Fibroblast of pulmonary artery (primary cell): Measurements from ENCODE around the gene KIAA1958.

Experiments
- DNase-seq: peaks from one replicate; pipeline ENCODE4 v3.0.0-alpha.2; 2010; ENCODE audit warnings: low read depth
- H3K4me3 ChIP-seq: replicated peaks from 2 replicates; pipeline ENCODE4 v1.5.1; 2011; ENCODE audit warnings: low read depth, mild to moderate bottlenecking, control low read depth, low read length, moderate library complexity
- TF ChIP-seq, protein P1 (sequence below): IDR thresholded peaks from 2 replicates; pipeline ENCODE4 v1.5.1; 2011; ENCODE audit warnings: mild to moderate bottlenecking, control low read depth, low read length, inconsistent platforms; ENCODE audit errors: missing control alignments

KIAA1958 gene

GRCh38 chr9:112546149-112547012 is 59.8 kb downstream of the KIAA1958 start:
- H3K4me3 ChIP-seq: no peak overlapping the region
- peak; percentile 29 for DNase-seq
- TF ChIP-seq, protein P1, sequence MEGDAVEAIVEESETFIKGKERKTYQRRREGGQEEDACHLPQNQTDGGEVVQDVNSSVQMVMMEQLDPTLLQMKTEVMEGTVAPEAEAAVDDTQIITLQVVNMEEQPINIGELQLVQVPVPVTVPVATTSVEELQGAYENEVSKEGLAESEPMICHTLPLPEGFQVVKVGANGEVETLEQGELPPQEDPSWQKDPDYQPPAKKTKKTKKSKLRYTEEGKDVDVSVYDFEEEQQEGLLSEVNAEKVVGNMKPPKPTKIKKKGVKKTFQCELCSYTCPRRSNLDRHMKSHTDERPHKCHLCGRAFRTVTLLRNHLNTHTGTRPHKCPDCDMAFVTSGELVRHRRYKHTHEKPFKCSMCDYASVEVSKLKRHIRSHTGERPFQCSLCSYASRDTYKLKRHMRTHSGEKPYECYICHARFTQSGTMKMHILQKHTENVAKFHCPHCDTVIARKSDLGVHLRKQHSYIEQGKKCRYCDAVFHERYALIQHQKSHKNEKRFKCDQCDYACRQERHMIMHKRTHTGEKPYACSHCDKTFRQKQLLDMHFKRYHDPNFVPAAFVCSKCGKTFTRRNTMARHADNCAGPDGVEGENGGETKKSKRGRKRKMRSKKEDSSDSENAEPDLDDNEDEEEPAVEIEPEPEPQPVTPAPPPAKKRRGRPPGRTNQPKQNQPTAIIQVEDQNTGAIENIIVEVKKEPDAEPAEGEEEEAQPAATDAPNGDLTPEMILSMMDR: no peak

- no peak for DNase-seq
- H3K4me3 ChIP-seq: no peak overlapping the region
- TF ChIP-seq, protein P1: no peak
Observed at GRCh38 chr9:112548051-112548440, 61.4 kb downstream of the KIAA1958 start.

DNA sequence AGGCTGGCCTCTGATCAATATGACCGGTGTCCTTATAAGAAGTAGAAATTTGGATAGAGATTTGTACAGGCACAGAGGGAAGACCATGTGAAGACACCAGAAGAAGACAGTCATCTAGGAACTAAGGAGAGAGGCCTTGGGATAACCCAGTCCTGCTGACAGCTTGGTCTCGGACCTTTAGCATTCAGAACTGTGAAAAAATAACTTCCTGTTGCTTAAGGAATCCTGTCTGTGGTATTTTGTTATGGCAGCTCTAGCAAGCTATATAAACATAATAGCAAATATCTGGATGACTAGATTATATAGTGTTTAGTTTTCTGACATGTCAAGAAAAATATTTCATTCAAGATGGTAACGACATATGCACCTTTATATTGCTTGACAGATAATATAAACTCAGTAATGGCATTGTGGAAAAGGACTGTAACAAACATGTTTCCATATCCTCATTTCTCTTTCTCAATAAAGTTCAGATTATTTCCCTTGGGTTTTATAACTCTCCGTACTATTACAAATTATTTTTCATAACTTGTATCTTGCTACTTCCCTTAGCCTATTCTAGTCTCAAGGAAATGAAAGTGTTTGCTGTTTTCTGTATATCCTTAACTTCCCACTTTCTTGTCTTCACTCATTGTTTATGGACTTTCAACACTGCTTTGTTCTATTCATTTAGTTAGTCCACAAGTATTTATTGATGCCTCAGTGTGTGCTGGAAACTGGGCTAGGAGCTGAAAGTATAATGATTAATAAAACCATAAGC is 62.4 kb downstream of the KIAA1958 start:
- H3K4me3 ChIP-seq: no peak overlapping the region
- DNase-seq: peak; percentile 21
- TF ChIP-seq, protein P1: no peak

- no peak for DNase-seq
- TF ChIP-seq, protein P1: no peak
Observed at GRCh38 chr9:112550531-112550930, 63.9 kb downstream of the KIAA1958 start.

GRCh38 chr9:112551641-112552040 is 65.0 kb downstream of the KIAA1958 start:
- TF ChIP-seq, protein P1: no peak
- no peak for DNase-seq
- H3K4me3 ChIP-seq: no peak overlapping the region

More at GRCh38 chr9:112550531-112550930, 63.9 kb downstream of the KIAA1958 start:
- no peak overlapping the region for H3K4me3 ChIP-seq

GRCh38 chr9:112552229-112553056 is 65.8 kb downstream of the KIAA1958 start:
- H3K4me3 ChIP-seq: no peak overlapping the region
- TF ChIP-seq, protein P1: no peak

More at GRCh38 chr9:112552229-112553056, 65.8 kb downstream of the KIAA1958 start:
- no peak for DNase-seq
